Measurements from ENCODE around the gene URM1. TPM values are rescaled to one million over a fixed set of nuclear protein-coding genes. Genes with fewer than 3 reads are reported as not detected.

Gene URM1
- polyA plus RNA-seq, 2 of the 4 experiments (the other 2 are of a cell fraction): 43.6 to 50.6 TPM

DNA sequence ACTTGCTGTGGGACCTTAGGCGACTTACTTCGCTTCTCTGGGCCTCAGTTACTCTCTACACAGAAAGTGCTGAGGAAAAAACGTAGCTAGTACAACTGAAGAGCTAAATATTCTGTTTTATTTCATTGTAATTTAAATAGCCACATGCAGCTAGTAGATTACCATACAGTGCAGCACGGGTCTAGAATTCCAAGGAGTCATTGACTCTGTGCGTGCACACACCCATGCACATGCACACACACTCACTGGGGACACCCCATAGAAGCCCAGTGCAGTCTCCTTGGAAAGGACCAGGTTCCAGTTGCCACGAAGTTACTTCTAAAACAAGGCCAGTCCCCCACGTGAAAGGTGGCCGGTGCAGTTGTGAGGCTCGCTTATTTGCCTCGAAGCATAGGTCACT, 17.0 kb downstream of the URM1 start (continued):
- TF ChIP-seq EHMT2 (IDR thresholded peaks at IDR 0.05; ENCODE audit: low read depth) (no peak), BHLHE40 (IDR thresholded peaks at IDR 0.05; ENCODE audit: low read depth, low read length) (no peak), ZC3H11A (IDR thresholded peaks at IDR 0.05) (no peak), MYC (IDR thresholded peaks at IDR 0.05; ENCODE audit: borderline replicate concordance, low read length) (no peak), POLR2A (IDR thresholded peaks at IDR 0.05; ENCODE audit: low read length) (no peak), FOSB (CRISPR knock-in tag; IDR thresholded peaks at IDR 0.05) (no peak), EHF (CRISPR knock-in tag; IDR thresholded peaks at IDR 0.05) (no peak)

DNA sequence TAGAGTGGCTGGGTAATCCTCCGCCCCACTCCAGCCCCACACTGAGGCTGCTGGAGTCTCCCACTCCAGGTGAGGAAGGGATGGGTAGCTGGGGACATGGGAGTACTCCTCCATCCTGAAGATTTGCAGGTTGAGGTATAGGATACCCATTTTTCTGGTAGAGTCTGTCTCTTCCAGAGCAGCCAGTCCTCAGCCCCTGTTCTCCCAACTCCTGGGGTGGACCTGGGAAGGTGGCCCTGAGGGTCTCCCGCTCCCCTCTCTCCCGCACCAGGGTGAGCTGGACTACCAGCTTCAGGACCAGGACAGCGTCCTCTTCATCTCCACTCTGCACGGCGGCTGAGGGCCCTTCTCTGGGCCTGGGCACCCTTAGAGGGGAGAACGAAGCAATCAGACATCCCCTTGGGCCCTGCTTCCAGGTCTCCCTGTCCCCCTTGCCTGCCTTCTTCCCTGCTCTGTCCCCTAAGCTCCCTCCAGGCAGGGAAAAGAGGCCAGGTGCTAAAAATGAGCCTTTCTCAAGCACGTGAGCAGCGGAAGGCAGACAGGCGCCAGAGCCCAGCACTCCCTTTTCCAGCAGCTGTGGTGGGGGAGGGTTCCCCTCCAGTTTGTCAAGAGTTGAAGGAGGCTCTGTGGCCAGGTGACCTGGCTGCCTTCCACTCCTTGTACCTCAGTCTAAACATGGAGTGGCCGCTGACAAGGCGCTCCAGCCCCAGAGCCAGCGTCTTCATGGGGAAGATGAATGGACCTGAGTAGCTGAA, 18.4 kb downstream of the URM1 start:
- no peaks in the 10 kb centered on the region for H3K4me1 ChIP-seq
- DNase-seq (ENCODE audit: low read depth in 1 of 2, low spot score in 1 of 2) (no peak), FAIRE-seq (no peak), ATAC-seq (no peak)
- POLR2A ChIA-PET: interaction anchor here (1.0 kb wide), 1 partner anchor 31 kb away, joined by 4 read pairs; no protein-coding TSS in a partner anchor
- H3K4me3 ChIP-seq: no peak overlapping the region
- 91% methylated on average over 12 of the region's 13 CpGs for WGBS (ENCODE audit: missing lambda C conversion rate)
- H3K27ac ChIP-seq: no peak overlapping the region
- CTCF ChIA-PET: interaction anchor here (1.1 to 3.4 kb wide), 5 partner anchors 18 to 272 kb away, joined by 3 to 16 read pairs (median 4); no protein-coding TSS in a partner anchor
- H3K4me2 ChIP-seq: no peak overlapping the region
- H3K9me3 ChIP-seq: no peaks in the 10 kb centered on the region
- TF ChIP-seq NPAS2 (CRISPR knock-in tag; IDR thresholded peaks at IDR 0.05; ENCODE audit: borderline replicate concordance) (no peak), FOSB (CRISPR knock-in tag; IDR thresholded peaks at IDR 0.05) (no peak), ATOH8 (CRISPR knock-in tag; IDR thresholded peaks at IDR 0.05; ENCODE audit: low read depth) (no peak), RARB (CRISPR knock-in tag; IDR thresholded peaks at IDR 0.05) (no peak), HDAC2 (IDR thresholded peaks at IDR 0.05) (no peak), KDM5A (IDR thresholded peaks at IDR 0.05) (no peak), POLR2AphosphoS2 (conservative IDR thresholded peaks at IDR 0.05; ENCODE audit: low read length) (no peak), CHD4 (IDR thresholded peaks at IDR 0.05; ENCODE audit: borderline replicate concordance) (no peak), CEBPB (IDR thresholded peaks at IDR 0.05) (no peak), FOSL2 (IDR thresholded peaks at IDR 0.05) (no peak), FOSL2 (CRISPR knock-in tag; IDR thresholded peaks at IDR 0.05) (no peak), TFCP2L1 (CRISPR knock-in tag; IDR thresholded peaks at IDR 0.05) (no peak), HEYL (CRISPR knock-in tag; IDR thresholded peaks at IDR 0.05) (no peak), KDM1A (IDR thresholded peaks at IDR 0.05; ENCODE audit: low read depth) (no peak), E2F6 (IDR thresholded peaks at IDR 0.05; ENCODE audit: borderline replicate concordance, low read depth) (no peak), HOXA7 (CRISPR knock-in tag; IDR thresholded peaks at IDR 0.05) (no peak), BHLHE40 (IDR thresholded peaks at IDR 0.05; ENCODE audit: low read depth, low read length) (no peak)
- TF ChIP-seq, protein P1, sequence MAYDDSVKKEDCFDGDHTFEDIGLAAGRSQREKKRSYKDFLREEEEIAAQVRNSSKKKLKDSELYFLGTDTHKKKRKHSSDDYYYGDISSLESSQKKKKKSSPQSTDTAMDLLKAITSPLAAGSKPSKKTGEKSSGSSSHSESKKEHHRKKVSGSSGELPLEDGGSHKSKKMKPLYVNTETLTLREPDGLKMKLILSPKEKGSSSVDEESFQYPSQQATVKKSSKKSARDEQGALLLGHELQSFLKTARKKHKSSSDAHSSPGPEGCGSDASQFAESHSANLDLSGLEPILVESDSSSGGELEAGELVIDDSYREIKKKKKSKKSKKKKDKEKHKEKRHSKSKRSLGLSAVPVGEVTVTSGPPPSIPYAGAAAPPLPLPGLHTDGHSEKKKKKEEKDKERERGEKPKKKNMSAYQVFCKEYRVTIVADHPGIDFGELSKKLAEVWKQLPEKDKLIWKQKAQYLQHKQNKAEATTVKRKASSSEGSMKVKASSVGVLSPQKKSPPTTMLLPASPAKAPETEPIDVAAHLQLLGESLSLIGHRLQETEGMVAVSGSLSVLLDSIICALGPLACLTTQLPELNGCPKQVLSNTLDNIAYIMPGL (CRISPR knock-in tag; IDR thresholded peaks at IDR 0.05; ENCODE audit: borderline replicate concordance): no peak
- TF ChIP-seq, protein P2, sequence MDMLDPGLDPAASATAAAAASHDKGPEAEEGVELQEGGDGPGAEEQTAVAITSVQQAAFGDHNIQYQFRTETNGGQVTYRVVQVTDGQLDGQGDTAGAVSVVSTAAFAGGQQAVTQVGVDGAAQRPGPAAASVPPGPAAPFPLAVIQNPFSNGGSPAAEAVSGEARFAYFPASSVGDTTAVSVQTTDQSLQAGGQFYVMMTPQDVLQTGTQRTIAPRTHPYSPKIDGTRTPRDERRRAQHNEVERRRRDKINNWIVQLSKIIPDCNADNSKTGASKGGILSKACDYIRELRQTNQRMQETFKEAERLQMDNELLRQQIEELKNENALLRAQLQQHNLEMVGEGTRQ (IDR thresholded peaks at IDR 0.05): no peak

All from A549 (cell line).